ENCODE results near the gene PDSS2.
"Not testable (repeated sequence)": the region's sequence is repeated elsewhere in the genome, so short reads cannot be mapped to it uniquely, and the experiment has no call there.

PDSS2 gene

GRCh38 chr6:107315114-107315513 lies 144.2 kb downstream of the PDSS2 start:
- FAIRE-seq: peak; percentile 78

- FAIRE-seq: no peak
Measured at GRCh38 chr6:107314531-107314939, 144.8 kb downstream of the PDSS2 start.

- FAIRE-seq: no peak
Measured at GRCh38 chr6:107313776-107314175, 145.6 kb downstream of the PDSS2 start.

- FAIRE-seq: no peak
Measured at GRCh38 chr6:107310362-107310761, 149.0 kb downstream of the PDSS2 start.

GRCh38 chr6:107308677-107309076 lies 150.7 kb downstream of the PDSS2 start:
- no peak for FAIRE-seq

GRCh38 chr6:107305994-107306393 lies 153.4 kb downstream of the PDSS2 start:
- not testable (repeated sequence) for FAIRE-seq

GRCh38 chr6:107305391-107305790 lies 154.0 kb downstream of the PDSS2 start:
- no peak for FAIRE-seq

GRCh38 chr6:107304421-107305025 lies 154.8 kb downstream of the PDSS2 start:
- no peak for FAIRE-seq

- FAIRE-seq: no peak
Measured at GRCh38 chr6:107293350-107293749, 166.0 kb downstream of the PDSS2 start.

- no peak for FAIRE-seq
Measured at GRCh38 chr6:107292715-107293271, 166.6 kb downstream of the PDSS2 start.

GRCh38 chr6:107290491-107290890 lies 168.9 kb downstream of the PDSS2 start:
- FAIRE-seq: no peak

GRCh38 chr6:107289258-107289657 lies 170.1 kb downstream of the PDSS2 start:
- not testable (repeated sequence) for FAIRE-seq

- not testable (repeated sequence) for FAIRE-seq
Measured at GRCh38 chr6:107285683-107286082, 173.7 kb downstream of the PDSS2 start.

- FAIRE-seq: no peak
Measured at GRCh38 chr6:107284805-107285204, 174.6 kb downstream of the PDSS2 start.

GRCh38 chr6:107280791-107281190 lies 178.6 kb downstream of the PDSS2 start:
- FAIRE-seq: no peak

- FAIRE-seq: not testable (repeated sequence)
Measured at GRCh38 chr6:107280001-107280400, 179.4 kb downstream of the PDSS2 start.

- FAIRE-seq: no peak
Measured at GRCh38 chr6:107275330-107275865, 184.0 kb downstream of the PDSS2 start.

- FAIRE-seq: no peak
Measured at GRCh38 chr6:107274288-107274687, 185.1 kb downstream of the PDSS2 start.

GRCh38 chr6:107272246-107272645 lies 187.1 kb downstream of the PDSS2 start:
- FAIRE-seq: no peak

- FAIRE-seq: no peak
Measured at GRCh38 chr6:107271208-107271790, 188.1 kb downstream of the PDSS2 start.

GRCh38 chr6:107267634-107268033 lies 191.7 kb downstream of the PDSS2 start:
- no peak for FAIRE-seq

GRCh38 chr6:107267006-107267405 lies 192.4 kb downstream of the PDSS2 start:
- no peak for FAIRE-seq

GRCh38 chr6:107266563-107266962 lies 192.8 kb downstream of the PDSS2 start:
- FAIRE-seq: no peak

- FAIRE-seq: no peak
Measured at GRCh38 chr6:107264357-107264840, 195.0 kb downstream of the PDSS2 start.
